HG02884 (cell line): ENCODE measurements around the gene CXCL14.

Experiments used
- ATAC-seq: cut with Tn5 transposase; IDR thresholded peaks from one replicate; pipeline ENCODE4 v1.9.1; 2021; ENCODE audit warnings: mild to moderate bottlenecking, moderate library complexity; ENCODE audit not compliant: unreplicated experiment

CXCL14 gene

DNA sequence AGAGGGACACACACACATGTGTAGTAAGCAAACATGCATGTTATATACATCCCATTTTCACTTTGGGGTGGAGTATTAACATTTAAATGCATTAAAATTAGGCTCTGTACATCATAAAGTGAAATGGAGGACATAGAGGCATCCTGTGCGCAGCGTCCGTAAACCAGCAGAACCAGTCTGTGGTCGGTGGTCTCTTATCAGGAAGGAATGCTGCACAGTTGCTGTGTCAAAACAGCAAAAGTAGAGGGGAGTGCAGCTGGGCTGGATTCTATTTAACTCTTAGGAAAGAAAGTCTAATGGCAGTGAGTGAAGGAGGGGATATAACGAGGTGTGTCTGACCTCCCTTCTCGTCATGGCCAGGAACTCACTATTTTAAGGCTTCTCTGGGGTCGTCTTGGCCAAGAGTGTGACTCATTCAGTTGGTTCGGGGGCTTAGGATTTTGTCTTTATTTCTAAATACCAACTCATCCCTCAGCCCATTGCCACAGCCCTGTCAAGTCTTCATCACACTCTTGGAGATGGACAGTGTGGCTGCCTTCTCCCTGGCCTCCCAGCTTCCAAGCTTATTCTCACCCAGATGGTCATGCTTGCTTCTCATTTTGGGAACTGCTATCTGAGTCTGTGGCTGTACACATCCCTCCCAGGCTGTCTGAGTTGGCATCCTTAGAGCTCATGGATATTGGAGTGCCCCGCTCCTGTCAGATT is 20.1 kb upstream of the CXCL14 start:
- ATAC-seq, result no peak

GRCh38 chr5:135596788-135597187 is 18.0 kb upstream of the CXCL14 start:
- no peak for ATAC-seq

GRCh38 chr5:135596157-135596763 is 17.5 kb upstream of the CXCL14 start:
- ATAC-seq, result no peak

DNA sequence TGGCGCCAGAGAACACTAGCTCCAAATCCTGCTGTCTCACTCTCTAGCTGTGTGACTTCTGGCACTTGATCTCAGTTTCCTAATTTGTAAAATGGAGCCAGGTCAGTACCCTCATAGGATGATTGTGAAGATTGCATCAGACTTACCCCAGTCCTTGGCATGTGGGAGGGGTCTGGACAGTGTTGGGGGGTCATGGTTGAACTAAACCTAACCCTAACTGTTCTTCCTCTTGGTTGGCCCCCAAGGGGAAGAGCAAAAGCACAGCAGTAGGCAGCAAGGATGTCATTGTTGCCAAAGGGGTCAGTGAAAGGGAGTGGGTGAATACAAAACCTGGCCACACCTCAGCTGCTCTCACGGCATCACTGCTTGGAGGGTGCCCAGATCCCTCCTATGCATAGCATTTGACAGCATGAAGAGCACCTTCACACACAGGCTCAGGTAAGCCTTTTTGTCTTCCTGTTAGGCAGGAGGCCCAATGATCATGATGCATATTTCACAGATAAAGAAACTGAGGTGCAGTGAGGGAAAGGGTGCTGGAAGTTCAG is 15.7 kb upstream of the CXCL14 start:
- no peak for ATAC-seq

GRCh38 chr5:135593886-135594285 is 15.1 kb upstream of the CXCL14 start:
- ATAC-seq, result no peak

GRCh38 chr5:135593141-135593540 is 14.3 kb upstream of the CXCL14 start:
- ATAC-seq, result no peak

DNA sequence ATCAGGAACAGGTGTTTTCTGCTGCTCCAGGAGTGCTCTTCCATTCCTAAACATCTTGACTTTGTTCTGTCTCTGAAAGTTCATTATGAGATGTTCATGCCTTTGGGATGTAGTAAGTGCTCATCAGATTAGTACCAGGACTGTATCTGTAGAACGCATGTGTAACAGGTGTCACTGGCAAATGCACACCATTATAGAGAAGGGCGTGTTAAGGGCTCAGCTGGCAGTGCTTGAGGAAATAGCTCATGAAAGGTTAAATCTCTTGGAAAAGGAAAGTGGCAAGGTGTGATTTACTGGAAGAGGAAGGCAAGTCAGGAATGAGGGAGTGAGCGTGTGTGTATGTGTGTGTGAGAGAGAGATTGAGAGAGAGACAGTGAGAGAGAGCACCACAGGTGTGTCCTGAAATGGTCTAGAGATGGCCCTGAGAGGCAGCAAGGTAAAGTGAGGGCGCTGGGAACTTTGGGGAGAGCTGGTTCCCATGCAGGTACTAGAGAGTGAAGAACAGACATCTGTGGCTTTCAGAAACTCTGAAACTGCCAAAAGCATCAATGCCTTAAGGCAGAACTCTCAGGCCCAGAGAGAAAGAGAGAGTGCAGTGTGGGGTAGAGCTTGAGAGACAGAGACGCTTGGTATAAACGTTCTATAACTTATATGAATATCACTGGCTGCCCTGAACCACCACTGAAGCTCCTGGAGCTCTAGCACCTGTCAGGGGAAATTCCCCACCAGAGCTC is 13.7 kb upstream of the CXCL14 start:
- ATAC-seq, result no peak

DNA sequence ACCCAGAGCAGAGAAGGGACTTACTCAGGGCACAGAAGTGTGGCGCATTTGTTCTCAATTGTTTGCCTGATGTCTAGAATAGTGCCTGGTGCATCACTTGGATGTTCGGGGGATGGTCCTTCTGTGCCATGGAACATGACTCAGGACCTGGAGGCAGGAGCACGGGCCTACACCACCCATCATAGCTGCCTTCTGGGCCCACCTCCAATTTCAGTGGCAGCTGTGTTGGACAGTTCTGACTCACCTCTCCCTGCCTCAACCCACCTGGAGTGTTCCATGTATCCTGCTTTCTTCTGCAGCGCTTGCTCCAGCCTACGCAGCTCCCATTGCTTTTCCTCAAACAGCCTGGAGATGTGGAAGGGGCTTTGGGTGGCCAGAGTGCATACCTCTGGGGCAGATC is 12.5 kb upstream of the CXCL14 start:
- ATAC-seq, result no peak

- ATAC-seq, result no peak
Measured at GRCh38 chr5:135589152-135589551, 10.4 kb upstream of the CXCL14 start.

DNA sequence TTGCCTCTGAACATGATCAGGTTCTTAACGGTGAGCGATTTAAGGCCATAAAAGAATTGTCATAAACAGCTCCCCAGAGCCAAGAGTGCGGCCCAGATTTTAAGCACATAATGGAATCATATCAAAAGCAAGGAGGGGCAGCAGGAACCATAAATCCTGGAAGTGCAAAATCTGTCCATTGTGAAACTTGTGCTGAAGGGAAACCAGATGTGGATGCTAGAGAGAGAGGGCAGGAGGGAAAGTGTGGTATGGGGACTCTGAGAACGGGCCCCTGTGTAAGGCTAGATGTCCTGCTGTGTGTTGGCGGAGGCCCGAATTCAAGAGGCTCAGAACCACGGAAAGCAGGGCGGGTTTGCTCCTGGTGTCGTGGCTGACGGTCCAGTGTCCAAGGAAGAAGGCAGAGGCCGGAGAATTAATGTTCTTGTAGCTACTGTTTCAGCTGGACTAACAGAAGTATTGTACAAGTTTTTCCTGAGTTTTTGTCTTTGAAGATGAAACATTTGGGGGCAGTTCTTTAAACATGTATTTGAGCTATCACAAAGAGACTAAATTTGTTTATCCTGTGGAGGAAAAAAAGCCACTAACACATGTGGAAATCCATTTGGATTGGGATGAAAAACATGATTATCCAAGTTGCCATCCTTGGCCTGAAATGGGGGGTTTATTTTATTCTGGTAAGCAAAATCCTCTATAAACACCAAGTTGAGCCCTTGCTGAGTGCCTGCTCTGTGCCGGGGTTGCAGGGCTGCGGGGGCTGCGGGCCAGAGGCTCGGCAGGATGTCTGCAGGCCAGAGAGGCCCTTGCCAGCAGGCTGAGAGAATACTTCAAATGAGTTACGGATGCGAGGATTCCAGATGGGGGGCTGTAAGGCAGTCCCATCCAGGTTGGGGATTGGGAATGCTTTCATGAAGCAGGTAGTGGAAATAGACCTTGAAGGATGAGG is 9.2 kb upstream of the CXCL14 start:
- ATAC-seq, result no peak

GRCh38 chr5:135584918-135585317 is 6.1 kb upstream of the CXCL14 start:
- no peak for ATAC-seq

DNA sequence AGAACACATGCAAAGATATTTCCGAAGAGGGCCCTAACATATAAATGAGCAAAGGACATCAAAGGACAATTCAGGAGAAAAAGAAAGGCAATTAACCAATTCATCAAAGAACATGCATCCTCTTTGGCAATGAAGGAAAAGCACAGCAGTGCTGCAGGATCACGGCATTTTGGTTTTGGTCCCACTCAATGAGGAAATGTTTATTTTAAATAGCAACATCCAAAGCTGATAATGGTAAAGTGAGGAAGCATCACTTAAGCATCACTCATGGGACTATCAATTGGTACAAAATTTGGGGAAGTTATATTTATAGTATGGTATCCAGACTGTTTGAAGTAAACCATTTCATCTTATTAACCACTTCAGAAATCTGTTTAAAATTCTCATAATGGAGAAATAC is 5.5 kb upstream of the CXCL14 start:
- no peak for ATAC-seq

- no peak for ATAC-seq
Measured at GRCh38 chr5:135582099-135582781, 3.4 kb upstream of the CXCL14 start.

GRCh38 chr5:135578305-135578684 is 496 bp downstream of the CXCL14 start:
- no peak for ATAC-seq

DNA sequence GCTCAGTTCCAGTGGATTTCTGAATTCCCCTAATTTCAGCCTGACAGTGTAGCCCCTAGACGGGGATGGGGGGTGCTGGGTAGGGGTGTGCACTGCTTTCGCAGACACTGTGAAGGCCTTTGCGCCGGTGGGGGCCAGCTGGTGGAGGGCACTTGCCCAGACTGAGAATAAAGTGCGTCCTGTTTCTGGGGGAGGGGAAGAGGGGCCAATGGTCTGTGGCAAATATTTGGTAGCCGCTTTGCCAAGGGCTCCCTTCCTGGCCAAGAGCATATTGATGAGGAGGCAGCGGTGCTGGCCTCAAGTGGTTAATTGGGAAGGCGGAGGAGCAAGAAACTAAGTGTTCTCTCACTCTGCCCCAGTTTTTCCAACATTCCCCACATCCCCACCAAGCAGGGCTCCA is 1.4 kb downstream of the CXCL14 start:
- ATAC-seq, result no peak

GRCh38 chr5:135576075-135576599 is 2.7 kb downstream of the CXCL14 start:
- ATAC-seq, result no peak

DNA sequence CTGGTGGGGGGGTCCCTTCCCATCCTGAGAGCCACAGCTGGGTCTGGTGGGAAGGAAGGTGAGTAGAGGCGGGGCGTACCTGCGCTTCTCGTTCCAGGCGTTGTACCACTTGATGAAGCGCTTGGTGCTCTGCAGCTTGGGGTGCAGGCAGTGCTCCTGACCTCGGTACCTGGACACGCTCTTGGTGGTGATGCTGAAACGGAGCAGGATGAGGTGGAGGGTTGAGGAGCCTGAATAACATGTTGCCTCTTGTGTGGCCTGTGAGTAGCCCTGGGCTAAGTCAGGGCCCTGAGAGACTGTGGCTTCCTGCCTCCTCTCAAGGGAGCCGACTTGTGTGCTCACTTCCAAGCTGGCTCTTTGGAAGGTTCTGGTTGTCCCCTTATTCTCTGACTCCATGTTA is 4.3 kb downstream of the CXCL14 start:
- ATAC-seq, result no peak

DNA sequence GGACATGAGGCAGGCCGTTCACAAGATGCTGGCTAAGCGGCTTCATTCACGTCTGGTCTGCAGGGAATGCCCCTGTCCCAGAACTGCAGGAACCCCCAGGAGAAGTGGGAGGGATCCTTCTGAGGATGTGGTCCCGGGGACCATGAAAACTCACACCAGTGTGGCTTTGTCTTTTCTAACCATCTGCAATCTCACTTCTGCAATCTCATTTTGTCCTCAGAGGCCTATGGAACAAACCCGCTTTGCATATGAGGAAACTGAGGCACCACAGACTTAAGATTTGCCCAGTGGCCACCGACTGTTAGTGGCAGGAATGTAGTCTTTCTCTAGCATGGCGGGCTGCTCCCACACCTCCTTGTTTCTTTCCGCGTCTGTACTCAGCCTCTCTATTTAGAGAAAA is 6.9 kb downstream of the CXCL14 start:
- no peak for ATAC-seq

DNA sequence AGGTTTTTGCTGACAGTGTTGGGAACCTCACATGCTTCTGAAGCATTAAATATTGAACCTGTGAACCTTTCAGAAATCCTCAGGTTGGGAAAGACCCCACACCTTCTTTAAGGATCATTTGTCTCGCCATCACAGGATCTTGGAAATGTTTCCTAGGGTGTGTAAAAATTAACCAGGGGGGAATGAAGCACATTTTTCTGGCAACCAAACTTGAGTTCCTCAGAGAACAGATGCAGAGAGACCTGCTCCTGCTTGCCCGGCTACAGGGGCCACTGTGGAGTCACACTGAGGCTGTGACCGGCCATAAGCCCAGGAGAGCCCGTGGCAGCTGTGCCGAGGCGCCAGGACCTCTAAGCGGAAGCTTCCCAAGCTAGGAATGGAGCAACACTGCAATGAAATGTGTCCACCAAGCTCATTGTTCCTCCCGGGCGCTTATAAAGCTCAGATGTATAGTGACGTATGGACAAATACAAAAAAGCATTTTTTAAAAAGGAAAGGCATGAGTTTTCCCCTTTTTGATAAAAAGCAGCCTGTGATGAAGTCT is 7.7 kb downstream of the CXCL14 start:
- no peak for ATAC-seq

DNA sequence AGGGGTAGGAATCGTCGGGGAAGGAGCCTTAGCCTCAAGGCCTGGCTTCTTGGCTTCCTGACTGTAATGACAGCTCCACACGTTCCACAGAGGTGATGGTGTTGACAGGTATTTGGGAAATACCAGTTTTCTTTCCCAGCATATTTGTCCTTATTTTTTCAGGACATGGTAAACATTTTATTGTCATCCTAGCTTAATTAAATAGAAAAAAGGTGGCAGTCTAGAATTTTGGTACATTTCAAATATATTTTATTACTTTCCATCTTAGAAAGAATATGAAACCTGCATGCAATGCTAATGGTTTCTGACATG is 8.4 kb downstream of the CXCL14 start:
- ATAC-seq, result no peak
